Choroid plexus epithelial cell (primary cell): ENCODE measurements around the gene SRC.

Experiments used
- DNase-seq: peaks from one replicate; pipeline ENCODE4 v3.0.0-alpha.2; 2010; ENCODE audit warnings: low read depth
- H3K4me3 ChIP-seq: 2 replicates; pipeline ENCODE4 v1.5.1; 2011; ENCODE audit warnings: low read depth, mild to moderate bottlenecking, control low read depth, low read length, moderate library complexity
- CTCF ChIP-seq: conservative IDR thresholded peaks from 2 replicates; pipeline ENCODE4 v1.5.1; 2011; ENCODE audit warnings: low read depth, mild to moderate bottlenecking, control low read depth, inconsistent platforms, low read length, moderate library complexity

Gene SRC

GRCh38 chr20:37414224-37415035 is 68.5 kb downstream of the SRC start:
- DNase-seq, result no peak
- H3K4me3 ChIP-seq, result no peak overlapping the region
- TF ChIP-seq CTCF, result no peak

GRCh38 chr20:37415118-37416085 is 69.5 kb downstream of the SRC start:
- no peak for TF ChIP-seq CTCF
- DNase-seq, result no peak
- no peak overlapping the region for H3K4me3 ChIP-seq

GRCh38 chr20:37416100-37416847 is 70.3 kb downstream of the SRC start:
- DNase-seq, result no peak
- no peak for TF ChIP-seq CTCF
- H3K4me3 ChIP-seq, result no peak overlapping the region

- DNase-seq, result no peak
- no peak for TF ChIP-seq CTCF
- no peak overlapping the region for H3K4me3 ChIP-seq
Measured at GRCh38 chr20:37416848-37417616, 71.1 kb downstream of the SRC start.

GRCh38 chr20:37417617-37418467 is 71.9 kb downstream of the SRC start:
- H3K4me3 ChIP-seq, result no peak overlapping the region
- TF ChIP-seq CTCF, result no peak
- peak; percentile 19 for DNase-seq
